ENCODE data around the gene MARCKS.

MARCKS gene

DNA sequence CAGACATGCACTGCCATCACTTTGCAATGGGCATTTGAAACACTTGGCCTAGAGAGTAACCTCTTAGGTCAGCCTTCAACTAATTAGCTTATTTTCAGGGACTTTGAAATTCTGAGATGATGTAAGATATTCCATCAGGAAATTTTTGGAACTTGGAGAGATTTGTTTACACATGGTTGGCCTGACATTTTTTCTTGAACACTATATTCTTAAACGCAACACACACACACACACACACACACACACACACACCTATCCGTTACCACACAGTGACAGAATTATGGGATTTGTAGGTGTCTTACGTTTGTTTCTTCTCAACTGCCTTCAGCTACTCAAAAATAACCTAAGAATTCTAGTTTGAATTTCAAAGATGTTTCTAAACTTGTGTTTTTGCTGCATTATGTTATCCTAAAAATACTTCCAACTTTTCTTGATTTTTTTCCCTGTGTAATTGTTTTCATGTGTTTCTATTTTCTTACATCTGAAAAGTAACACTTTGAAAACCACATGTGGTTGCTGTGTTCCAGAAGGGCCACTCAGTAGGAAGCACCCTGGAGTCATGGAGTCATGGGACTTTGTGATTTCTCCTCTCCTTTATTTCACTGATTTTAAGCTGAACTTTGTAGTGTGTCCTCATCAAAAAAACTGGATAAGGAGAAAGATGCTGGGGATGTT, 31.9 kb downstream of the MARCKS start:
- H3K4me3 Mint-ChIP-seq = no peak overlapping the region
- H3K9me3 Mint-ChIP-seq = peaks cover 26% of the 10 kb centered on the region
- no peaks in the 10 kb centered on the region for H3K4me1 Mint-ChIP-seq
- TF ChIP-seq, protein P1, sequence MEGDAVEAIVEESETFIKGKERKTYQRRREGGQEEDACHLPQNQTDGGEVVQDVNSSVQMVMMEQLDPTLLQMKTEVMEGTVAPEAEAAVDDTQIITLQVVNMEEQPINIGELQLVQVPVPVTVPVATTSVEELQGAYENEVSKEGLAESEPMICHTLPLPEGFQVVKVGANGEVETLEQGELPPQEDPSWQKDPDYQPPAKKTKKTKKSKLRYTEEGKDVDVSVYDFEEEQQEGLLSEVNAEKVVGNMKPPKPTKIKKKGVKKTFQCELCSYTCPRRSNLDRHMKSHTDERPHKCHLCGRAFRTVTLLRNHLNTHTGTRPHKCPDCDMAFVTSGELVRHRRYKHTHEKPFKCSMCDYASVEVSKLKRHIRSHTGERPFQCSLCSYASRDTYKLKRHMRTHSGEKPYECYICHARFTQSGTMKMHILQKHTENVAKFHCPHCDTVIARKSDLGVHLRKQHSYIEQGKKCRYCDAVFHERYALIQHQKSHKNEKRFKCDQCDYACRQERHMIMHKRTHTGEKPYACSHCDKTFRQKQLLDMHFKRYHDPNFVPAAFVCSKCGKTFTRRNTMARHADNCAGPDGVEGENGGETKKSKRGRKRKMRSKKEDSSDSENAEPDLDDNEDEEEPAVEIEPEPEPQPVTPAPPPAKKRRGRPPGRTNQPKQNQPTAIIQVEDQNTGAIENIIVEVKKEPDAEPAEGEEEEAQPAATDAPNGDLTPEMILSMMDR (IDR thresholded peaks at IDR 0.05) = no peak
- no peaks in the 10 kb centered on the region for H3K27me3 Mint-ChIP-seq (ENCODE audit: low read depth, poor library complexity)
- H3K27ac Mint-ChIP-seq = no peak overlapping the region
- no peak for DNase-seq
- H3K36me3 Mint-ChIP-seq (ENCODE audit: low read depth) = peaks cover 14% of the 10 kb centered on the region

DNA sequence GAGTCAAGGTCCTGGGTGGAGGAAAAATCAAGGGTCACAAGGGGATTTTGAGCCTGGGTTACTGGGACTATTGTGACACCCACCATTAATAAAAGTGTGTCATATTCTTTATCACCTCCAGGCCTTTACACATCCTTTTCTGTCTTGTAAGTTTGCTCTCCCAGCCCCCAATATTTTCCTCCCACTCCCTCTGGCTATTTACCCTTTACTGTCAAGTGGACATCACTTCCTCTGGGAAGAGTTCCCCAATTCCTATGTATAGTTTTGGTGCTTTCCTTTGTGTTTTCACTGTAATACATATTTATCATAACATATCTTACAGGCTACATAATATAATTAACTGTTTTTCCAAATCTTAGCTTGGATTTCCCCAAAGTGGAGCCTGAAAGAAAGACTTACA, 36.3 kb downstream of the MARCKS start:
- peaks cover 30% of the 10 kb centered on the region for H3K9me3 Mint-ChIP-seq
- H3K27me3 Mint-ChIP-seq (ENCODE audit: low read depth, poor library complexity) = no peaks in the 10 kb centered on the region
- H3K4me3 Mint-ChIP-seq = no peak overlapping the region
- no peak overlapping the region for H3K27ac Mint-ChIP-seq
- no peak for DNase-seq
- peaks cover 14% of the 10 kb centered on the region for H3K36me3 Mint-ChIP-seq (ENCODE audit: low read depth)
- no peaks in the 10 kb centered on the region for H3K4me1 Mint-ChIP-seq
- TF ChIP-seq, protein P1 (IDR thresholded peaks at IDR 0.05) = no peak

DNA sequence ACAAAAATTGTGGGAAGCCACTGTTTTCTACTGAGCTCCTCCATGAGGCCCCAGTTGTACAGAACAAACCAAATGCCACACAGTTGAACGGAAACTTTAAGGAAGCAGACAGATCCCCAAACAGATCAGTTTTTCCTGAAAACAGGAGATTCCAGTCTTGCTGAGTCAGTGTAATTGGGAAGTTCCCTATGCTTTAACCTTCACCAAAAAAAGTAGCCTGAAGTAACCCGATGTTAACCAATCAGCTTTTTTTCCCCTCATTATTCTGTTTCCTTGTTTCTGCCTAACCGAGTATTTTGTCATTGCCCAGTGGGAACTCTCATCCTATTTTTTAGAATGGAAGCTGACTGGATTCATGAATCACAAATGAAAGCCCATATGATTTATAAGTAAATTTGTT, 36.7 kb downstream of the MARCKS start:
- no peaks in the 10 kb centered on the region for H3K27me3 Mint-ChIP-seq (ENCODE audit: low read depth, poor library complexity)
- no peaks in the 10 kb centered on the region for H3K4me1 Mint-ChIP-seq
- H3K4me3 Mint-ChIP-seq = no peak overlapping the region
- TF ChIP-seq, protein P1 (IDR thresholded peaks at IDR 0.05) = no peak
- DNase-seq = no peak
- no peak overlapping the region for H3K27ac Mint-ChIP-seq
- peaks cover 30% of the 10 kb centered on the region for H3K9me3 Mint-ChIP-seq
- peaks cover 14% of the 10 kb centered on the region for H3K36me3 Mint-ChIP-seq (ENCODE audit: low read depth)

DNA sequence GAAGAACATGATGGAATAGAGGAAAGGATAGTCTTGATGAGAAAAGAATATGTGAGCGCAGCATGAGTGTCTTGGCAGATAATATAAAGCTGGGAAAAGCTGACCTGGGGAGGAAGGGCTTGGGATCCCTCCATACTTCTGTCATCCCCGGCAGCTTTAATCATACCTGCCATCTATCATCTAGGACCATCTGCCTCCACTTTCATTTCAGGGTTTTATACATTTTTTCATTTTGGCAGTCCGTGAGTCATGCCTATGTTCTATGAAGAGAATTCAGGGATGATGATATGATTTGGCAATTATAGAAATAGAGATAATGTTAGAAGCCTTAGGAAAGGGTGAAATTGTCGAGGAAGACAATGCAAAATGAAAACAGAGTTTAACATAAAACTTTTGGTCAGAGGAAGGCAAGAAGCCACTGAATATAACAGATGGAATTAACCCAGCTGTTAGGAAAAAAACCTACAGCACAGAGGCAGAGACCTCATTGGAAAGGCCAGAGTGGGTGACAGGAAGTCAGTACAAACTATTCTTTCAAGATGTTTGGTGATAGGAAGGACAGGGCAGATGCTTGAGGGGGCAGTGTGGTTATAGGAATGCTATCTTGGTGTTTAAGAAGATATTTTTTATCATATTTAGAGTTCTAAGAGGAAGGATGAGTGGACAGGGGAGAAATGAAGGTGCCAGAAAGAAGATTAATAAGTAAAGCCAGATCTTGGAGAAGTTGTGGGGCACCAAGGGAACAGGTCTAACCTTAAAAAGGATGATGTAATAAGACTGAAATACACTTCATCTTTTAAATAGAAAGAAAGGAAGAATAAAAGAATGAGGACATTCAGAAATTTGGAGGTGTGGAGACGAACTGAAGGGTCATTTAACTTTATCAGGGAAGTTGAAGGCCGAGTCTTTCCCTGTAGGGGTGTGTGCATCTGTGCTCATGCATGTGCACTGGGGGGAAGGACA, 37.8 kb downstream of the MARCKS start:
- no peaks in the 10 kb centered on the region for H3K27me3 Mint-ChIP-seq (ENCODE audit: low read depth, poor library complexity)
- no peak for DNase-seq

DNA sequence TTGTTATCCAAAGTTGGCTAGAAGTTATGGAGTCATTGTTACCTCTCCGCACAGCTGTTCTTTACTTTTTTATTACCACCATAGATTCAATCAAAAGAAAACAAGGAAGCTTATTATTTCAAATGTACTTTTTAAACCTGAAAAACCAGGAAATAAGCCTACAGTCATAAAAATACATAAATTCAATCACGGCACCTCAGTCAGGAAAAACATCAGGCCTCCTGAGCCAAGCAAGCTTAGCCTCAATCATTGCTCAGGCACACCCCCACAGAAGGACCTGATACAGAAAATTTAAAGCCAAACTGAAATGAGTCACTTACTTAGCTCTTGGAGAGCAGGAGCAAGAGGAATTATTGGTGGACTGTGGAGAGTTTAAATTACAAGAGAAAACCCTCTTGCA, 44.3 kb downstream of the MARCKS start:
- Mint-ChIP-seq H3K4me1 (peaks cover 38% of the 10 kb centered on the region), H3K27me3 (ENCODE audit: low read depth, poor library complexity) (peaks cover 7% of the 10 kb centered on the region), H3K36me3 (ENCODE audit: low read depth) (no peaks in the 10 kb centered on the region), H3K27ac (no peak overlapping the region), H3K4me3 (no peak overlapping the region), H3K9me3 (peaks cover 2% of the 10 kb centered on the region)
- no peak for DNase-seq
- TF ChIP-seq, protein P1 (IDR thresholded peaks at IDR 0.05) = no peak

More for the DNA sequence above, 37.8 kb downstream of the MARCKS start:
- TF ChIP-seq, protein P1 (IDR thresholded peaks at IDR 0.05) = no peak
- Mint-ChIP-seq H3K27ac (no peak overlapping the region), H3K4me1 (no peaks in the 10 kb centered on the region), H3K9me3 (peaks cover 30% of the 10 kb centered on the region), H3K4me3 (no peak overlapping the region), H3K36me3 (ENCODE audit: low read depth) (peaks cover 14% of the 10 kb centered on the region)
